Measurements from ENCODE around the gene ATP2B1.
"Not testable (repeated sequence)": the region's sequence is repeated elsewhere in the genome, so short reads cannot be mapped to it uniquely, and the experiment has no call there.

Gene ATP2B1

DNA sequence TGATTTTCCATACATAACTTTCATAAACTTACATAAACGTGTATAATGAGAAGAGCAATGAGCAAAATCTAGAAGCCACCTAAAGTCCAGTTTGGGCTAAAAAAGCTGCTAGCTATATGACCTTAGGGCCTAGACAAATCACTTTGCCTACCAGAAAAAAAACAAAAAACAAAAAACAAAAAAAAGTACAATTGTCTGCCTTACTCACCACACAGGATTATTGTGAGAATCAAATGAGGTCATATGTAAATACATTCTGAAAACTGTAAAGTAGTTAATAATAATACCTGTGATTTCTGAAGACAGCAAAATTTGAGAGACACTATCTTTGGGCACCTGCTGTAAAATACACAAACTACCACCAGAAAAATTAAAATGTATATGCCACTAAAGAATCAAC is 4.2 kb downstream of the ATP2B1 start:
- TF ChIP-seq, protein P1, sequence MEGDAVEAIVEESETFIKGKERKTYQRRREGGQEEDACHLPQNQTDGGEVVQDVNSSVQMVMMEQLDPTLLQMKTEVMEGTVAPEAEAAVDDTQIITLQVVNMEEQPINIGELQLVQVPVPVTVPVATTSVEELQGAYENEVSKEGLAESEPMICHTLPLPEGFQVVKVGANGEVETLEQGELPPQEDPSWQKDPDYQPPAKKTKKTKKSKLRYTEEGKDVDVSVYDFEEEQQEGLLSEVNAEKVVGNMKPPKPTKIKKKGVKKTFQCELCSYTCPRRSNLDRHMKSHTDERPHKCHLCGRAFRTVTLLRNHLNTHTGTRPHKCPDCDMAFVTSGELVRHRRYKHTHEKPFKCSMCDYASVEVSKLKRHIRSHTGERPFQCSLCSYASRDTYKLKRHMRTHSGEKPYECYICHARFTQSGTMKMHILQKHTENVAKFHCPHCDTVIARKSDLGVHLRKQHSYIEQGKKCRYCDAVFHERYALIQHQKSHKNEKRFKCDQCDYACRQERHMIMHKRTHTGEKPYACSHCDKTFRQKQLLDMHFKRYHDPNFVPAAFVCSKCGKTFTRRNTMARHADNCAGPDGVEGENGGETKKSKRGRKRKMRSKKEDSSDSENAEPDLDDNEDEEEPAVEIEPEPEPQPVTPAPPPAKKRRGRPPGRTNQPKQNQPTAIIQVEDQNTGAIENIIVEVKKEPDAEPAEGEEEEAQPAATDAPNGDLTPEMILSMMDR (conservative IDR thresholded peaks at IDR 0.05) = no peak
- H3K27ac ChIP-seq = no peak overlapping the region

DNA sequence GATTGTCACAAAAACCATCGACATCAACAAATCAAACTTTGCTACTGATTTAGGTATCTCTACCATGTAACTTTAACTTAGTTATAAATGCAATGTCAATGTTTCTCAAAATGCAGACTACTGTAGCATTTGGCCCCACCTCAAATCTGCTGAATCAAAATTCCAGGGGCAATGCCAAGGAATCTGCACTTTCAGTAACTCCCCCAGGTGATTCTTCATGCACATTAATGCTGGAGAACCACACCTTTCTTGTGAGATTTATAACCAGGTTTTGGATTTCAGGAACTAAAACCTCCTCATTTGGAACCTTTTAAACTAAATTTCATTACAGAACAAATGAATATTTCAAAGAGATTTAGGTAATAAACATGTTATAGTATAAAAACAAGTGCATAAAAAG is 4.9 kb downstream of the ATP2B1 start:
- TF ChIP-seq, protein P1 (conservative IDR thresholded peaks at IDR 0.05) = no peak
- H3K27ac ChIP-seq = no peak overlapping the region

DNA sequence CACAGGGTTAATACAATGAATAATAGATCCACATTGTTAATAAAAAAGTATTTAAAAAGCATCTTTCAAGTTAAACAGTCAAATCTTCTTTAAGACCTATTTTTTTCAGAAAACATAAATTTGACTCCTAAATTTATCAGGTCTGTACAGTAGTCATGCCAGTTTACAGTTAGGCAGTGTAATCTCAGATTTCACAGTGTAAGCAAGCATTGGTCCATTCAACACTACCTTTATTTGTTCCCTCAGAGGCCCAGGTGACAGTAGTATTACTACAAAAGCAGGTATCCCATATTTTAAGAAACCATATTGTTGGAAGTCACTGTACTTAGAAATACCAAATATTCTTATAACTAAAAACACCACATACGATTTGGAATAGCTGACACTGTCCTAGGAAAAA is 6.1 kb downstream of the ATP2B1 start:
- TF ChIP-seq, protein P1 (conservative IDR thresholded peaks at IDR 0.05) = no peak

DNA sequence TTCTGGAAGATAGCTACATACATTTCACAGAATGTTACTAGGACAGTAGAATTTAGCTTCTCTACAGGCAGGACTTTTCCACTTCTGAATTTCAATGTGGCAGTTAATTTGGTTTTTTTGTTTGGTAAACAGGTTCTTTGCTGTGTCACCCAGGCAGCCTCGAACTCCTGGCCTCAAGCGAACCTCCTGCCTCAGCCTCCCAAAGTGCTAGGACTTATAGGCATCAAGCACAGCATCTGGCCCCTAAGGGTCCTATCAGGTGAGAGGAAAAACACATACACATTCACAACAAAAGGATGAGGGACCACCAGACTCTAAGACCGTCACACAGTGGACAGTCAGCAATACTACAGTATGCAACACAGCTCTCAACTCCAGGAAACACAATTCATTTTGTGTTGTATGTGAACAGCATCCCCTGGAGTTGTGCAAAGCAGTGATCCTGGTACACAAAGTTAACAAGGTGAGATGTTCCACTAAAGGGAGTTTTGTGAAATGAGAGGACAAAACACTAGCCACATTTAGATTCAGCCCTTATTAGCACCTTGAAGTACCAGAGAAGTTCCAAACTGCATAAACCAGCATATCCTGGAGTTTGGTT is 6.9 kb downstream of the ATP2B1 start:
- no peak overlapping the region for H3K27ac ChIP-seq
- TF ChIP-seq, protein P1 (conservative IDR thresholded peaks at IDR 0.05) = no peak

More for the DNA sequence above, 6.1 kb downstream of the ATP2B1 start:
- no peak overlapping the region for H3K27ac ChIP-seq

DNA sequence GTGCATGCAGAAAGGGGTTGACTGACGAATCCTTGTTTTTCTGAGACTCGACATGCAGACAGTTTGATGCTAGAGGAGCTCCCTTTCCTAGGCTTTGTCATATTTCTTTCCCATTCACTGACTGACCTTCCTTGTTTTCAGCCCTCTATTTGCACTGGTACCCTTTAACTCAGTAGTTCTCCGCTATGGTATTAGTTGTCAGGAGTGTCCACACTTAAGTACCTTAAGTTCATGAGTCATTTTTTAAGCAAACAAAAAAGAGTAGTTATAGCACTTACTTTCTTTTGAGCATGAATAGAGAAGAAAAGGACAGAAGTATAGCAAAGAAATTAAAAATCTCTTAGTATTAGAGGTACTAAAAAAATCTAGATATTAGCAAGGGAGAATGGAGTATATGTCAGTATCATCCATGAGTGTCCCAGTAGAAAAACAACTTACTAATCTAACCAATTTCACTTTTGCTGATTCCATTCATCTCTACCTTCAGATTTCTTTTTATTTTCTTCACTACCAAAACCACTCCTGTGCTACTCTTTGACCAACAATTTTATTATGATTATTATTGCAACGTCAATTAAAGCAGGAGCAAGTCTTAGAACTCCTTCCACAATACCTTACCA is 8.3 kb downstream of the ATP2B1 start:
- TF ChIP-seq, protein P1 (conservative IDR thresholded peaks at IDR 0.05) = no peak
- no peak overlapping the region for H3K27ac ChIP-seq

DNA sequence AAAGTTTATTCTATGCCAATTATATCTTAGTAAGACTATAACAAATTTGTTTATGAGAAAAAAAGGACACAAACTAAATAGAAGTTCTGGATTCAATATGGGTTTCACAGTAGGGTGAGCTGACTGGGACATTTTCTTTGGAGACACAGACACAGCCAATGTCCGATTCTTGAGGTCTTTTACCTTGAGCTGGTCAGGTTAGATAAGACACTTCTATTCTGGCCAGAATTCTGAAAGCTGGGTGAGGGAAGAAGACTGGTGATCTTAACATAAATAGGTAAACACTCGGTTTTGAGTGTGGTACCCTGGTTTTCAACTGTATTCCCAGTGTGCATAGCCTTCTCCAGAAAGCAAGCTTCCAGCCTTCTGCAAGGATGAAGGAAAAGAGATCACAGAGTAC is 10.0 kb downstream of the ATP2B1 start:
- H3K27ac ChIP-seq = no peak overlapping the region
- TF ChIP-seq, protein P1 (conservative IDR thresholded peaks at IDR 0.05) = no peak

DNA sequence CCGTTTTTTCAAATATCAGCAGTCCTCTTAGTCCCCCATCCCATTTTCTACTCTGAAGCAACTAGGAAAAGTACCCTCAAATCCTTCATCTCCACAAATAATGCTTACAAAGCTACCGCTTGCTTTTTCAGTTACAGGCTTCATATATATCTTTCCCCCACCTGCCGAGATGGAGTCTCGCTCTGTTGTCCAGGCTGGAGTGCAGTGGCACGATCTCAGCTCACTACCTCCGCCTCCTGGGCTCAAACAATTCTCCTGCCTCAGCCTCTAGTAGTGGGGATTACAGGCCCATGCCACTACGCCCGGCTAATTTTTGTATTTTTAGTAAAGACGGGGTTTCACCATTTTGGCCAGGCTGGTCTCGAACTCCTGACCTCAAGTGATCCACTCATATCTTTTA is 10.9 kb downstream of the ATP2B1 start:
- H3K27ac ChIP-seq = not testable (repeated sequence)

DNA sequence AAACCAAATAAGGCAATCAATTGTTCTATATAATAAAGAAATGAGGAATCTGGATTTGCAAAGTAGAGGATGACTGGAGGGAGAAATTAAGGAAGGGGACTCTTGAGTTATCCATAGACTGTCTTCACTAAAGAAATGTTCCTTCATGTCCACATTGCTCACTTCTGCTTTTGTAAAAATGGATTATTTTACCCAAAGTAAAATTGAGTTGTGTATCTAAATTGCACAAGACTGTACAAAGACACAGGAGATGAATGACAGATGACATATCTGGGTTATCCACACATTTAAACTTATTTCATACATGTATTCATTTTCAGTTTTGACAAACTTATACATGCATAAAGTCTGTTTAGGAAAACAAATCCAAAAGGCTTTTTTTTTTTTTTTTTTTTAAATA is 11.3 kb downstream of the ATP2B1 start:
- no peak overlapping the region for H3K27ac ChIP-seq
- TF ChIP-seq, protein P1 (conservative IDR thresholded peaks at IDR 0.05) = no peak
